ENCODE results near the gene ARPC1A. TPM values are rescaled to one million over a fixed set of nuclear protein-coding genes. Genes with fewer than 3 reads are reported as not detected.

Gene ARPC1A
- total RNA-seq, 1 donor from 2014 or later: 105 TPM

- no peaks in the 10 kb centered on the region for H3K4me1 Mint-ChIP-seq (ENCODE audit: unreplicated experiment)
- H3K9me3 Mint-ChIP-seq (ENCODE audit: unreplicated experiment): no peaks in the 10 kb centered on the region
- TF ChIP-seq, protein P1, sequence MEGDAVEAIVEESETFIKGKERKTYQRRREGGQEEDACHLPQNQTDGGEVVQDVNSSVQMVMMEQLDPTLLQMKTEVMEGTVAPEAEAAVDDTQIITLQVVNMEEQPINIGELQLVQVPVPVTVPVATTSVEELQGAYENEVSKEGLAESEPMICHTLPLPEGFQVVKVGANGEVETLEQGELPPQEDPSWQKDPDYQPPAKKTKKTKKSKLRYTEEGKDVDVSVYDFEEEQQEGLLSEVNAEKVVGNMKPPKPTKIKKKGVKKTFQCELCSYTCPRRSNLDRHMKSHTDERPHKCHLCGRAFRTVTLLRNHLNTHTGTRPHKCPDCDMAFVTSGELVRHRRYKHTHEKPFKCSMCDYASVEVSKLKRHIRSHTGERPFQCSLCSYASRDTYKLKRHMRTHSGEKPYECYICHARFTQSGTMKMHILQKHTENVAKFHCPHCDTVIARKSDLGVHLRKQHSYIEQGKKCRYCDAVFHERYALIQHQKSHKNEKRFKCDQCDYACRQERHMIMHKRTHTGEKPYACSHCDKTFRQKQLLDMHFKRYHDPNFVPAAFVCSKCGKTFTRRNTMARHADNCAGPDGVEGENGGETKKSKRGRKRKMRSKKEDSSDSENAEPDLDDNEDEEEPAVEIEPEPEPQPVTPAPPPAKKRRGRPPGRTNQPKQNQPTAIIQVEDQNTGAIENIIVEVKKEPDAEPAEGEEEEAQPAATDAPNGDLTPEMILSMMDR (IDR thresholded peaks at IDR 0.05): no peak
- H3K27me3 Mint-ChIP-seq (ENCODE audit: unreplicated experiment): no peaks in the 10 kb centered on the region
- H3K4me3 Mint-ChIP-seq (ENCODE audit: unreplicated experiment): no peak overlapping the region
- H3K36me3 Mint-ChIP-seq (ENCODE audit: unreplicated experiment): no peaks in the 10 kb centered on the region
- DNase-seq (ENCODE audit: extremely low spot score, unreplicated experiment): no peak
- no peak overlapping the region for H3K27ac Mint-ChIP-seq (ENCODE audit: unreplicated experiment)
These were observed 24.2 kb upstream of the ARPC1A start for GRCh38 chr7:99301496-99301895.

GRCh38 chr7:99305473-99306260, 20.0 kb upstream of the ARPC1A start:
- Mint-ChIP-seq H3K4me3 (ENCODE audit: unreplicated experiment) (no peak overlapping the region), H3K4me1 (ENCODE audit: unreplicated experiment) (no peaks in the 10 kb centered on the region), H3K27ac (ENCODE audit: unreplicated experiment) (no peak overlapping the region), H3K27me3 (ENCODE audit: unreplicated experiment) (peaks cover 4% of the 10 kb centered on the region), H3K36me3 (ENCODE audit: unreplicated experiment) (no peaks in the 10 kb centered on the region), H3K9me3 (ENCODE audit: unreplicated experiment) (peaks cover 5% of the 10 kb centered on the region)
- TF ChIP-seq, protein P1 (IDR thresholded peaks at IDR 0.05): no peak
- DNase-seq (ENCODE audit: extremely low spot score, unreplicated experiment): no peak

- TF ChIP-seq, protein P1 (IDR thresholded peaks at IDR 0.05): no peak
- peaks cover 4% of the 10 kb centered on the region for H3K27me3 Mint-ChIP-seq (ENCODE audit: unreplicated experiment)
- H3K36me3 Mint-ChIP-seq (ENCODE audit: unreplicated experiment): no peaks in the 10 kb centered on the region
- DNase-seq (ENCODE audit: extremely low spot score, unreplicated experiment): no peak
- no peak overlapping the region for H3K27ac Mint-ChIP-seq (ENCODE audit: unreplicated experiment)
- peaks cover 5% of the 10 kb centered on the region for H3K9me3 Mint-ChIP-seq (ENCODE audit: unreplicated experiment)
- peaks cover 4% of the 10 kb centered on the region for H3K4me1 Mint-ChIP-seq (ENCODE audit: unreplicated experiment)
- H3K4me3 Mint-ChIP-seq (ENCODE audit: unreplicated experiment): no peak overlapping the region
These were observed 17.1 kb upstream of the ARPC1A start for GRCh38 chr7:99308461-99309074.

DNA sequence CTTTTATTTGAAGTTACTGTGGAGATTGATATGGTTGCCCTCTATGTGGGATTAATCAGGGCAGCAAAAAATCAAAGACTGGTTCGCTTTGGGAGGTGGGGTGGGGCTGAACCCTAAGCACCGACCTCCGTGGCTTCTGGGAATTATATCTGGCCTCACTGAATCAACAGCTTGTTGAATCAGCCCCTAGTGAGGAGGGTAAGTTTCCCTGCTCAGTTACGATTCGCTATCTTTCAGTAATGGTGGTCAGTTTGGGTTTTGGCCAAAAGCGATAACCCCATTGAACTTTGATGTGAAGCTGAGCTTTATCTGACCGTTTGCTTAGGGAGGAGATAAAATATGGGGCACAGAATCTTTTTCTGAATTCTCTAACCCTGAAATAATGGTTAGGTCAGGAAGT, 16.6 kb upstream of the ARPC1A start:
- DNase-seq (ENCODE audit: extremely low spot score, unreplicated experiment): no peak
- peaks cover 4% of the 10 kb centered on the region for H3K27me3 Mint-ChIP-seq (ENCODE audit: unreplicated experiment)
- H3K4me3 Mint-ChIP-seq (ENCODE audit: unreplicated experiment): no peak overlapping the region
- TF ChIP-seq, protein P1 (IDR thresholded peaks at IDR 0.05): no peak
- peaks cover 5% of the 10 kb centered on the region for H3K4me1 Mint-ChIP-seq (ENCODE audit: unreplicated experiment)
- H3K36me3 Mint-ChIP-seq (ENCODE audit: unreplicated experiment): no peaks in the 10 kb centered on the region
- no peak overlapping the region for H3K27ac Mint-ChIP-seq (ENCODE audit: unreplicated experiment)
- H3K9me3 Mint-ChIP-seq (ENCODE audit: unreplicated experiment): peaks cover 5% of the 10 kb centered on the region

GRCh38 chr7:99310004-99310403, 15.7 kb upstream of the ARPC1A start:
- peaks cover 2% of the 10 kb centered on the region for H3K36me3 Mint-ChIP-seq (ENCODE audit: unreplicated experiment)
- no peak for DNase-seq (ENCODE audit: extremely low spot score, unreplicated experiment)
- TF ChIP-seq, protein P1 (IDR thresholded peaks at IDR 0.05): no peak
- peaks cover 5% of the 10 kb centered on the region for H3K9me3 Mint-ChIP-seq (ENCODE audit: unreplicated experiment)
- H3K27me3 Mint-ChIP-seq (ENCODE audit: unreplicated experiment): peaks cover 4% of the 10 kb centered on the region
- no peak overlapping the region for H3K4me3 Mint-ChIP-seq (ENCODE audit: unreplicated experiment)
- no peak overlapping the region for H3K27ac Mint-ChIP-seq (ENCODE audit: unreplicated experiment)
- H3K4me1 Mint-ChIP-seq (ENCODE audit: unreplicated experiment): peaks cover 5% of the 10 kb centered on the region
